ENCODE data around the gene CCL16.
"Not testable (repeated sequence)": the region's sequence is repeated elsewhere in the genome, so short reads cannot be mapped to it uniquely, and the experiment has no call there.

The CCL16 gene

GRCh38 chr17:35947156-35947585 lies 34.1 kb downstream of the CCL16 start:
- peak; percentile 84 for DNase-seq
- in situ Hi-C loops (cut with MboI; ENCODE audit: low pct_unique_long_range_greater_than_20kb, low sequenced_read_pairs) = no loop called here

GRCh38 chr17:35944151-35944550 lies 37.1 kb downstream of the CCL16 start:
- no peak for DNase-seq
- in situ Hi-C loops (cut with MboI; ENCODE audit: low pct_unique_long_range_greater_than_20kb, low sequenced_read_pairs) = no loop called here

- in situ Hi-C loops (cut with MboI; ENCODE audit: low pct_unique_long_range_greater_than_20kb, low sequenced_read_pairs) = no loop called here
- DNase-seq = no peak
Observed at GRCh38 chr17:35943537-35943936, 37.8 kb downstream of the CCL16 start, which contains the start of gene LYZL6. TSS of gene LYZL6 (minus strand) at chr17:35943713. CDS start at chr17:35939356, 4,357 bp downstream.

GRCh38 chr17:35942588-35943186 lies 38.6 kb downstream of the CCL16 start:
- DNase-seq = no peak
- in situ Hi-C loops (cut with MboI; ENCODE audit: low pct_unique_long_range_greater_than_20kb, low sequenced_read_pairs) = no loop called here

DNA sequence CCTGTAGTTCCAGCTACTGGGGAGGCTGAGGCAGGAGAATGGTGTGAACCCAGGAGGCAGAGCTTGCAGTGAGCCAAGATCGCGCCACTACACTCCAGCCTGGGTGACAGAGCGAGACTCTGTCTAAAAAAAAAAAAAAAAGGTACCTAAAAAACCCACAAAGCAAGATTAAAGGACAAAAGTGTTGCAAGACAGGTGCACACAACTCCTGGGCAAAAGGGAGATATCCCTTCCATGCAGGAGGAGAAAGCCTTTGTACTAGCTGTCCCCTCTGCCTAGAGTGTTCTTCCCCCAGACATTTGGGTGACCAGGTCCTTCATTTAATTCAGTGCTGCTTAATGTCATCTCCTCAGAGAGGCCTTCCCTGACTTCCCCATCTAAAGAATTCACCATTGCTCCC lies 42.8 kb downstream of the CCL16 start:
- DNase-seq; in situ Hi-C loops (cut with MboI; ENCODE audit: low pct_unique_long_range_greater_than_20kb, low sequenced_read_pairs): not testable (repeated sequence)

DNA sequence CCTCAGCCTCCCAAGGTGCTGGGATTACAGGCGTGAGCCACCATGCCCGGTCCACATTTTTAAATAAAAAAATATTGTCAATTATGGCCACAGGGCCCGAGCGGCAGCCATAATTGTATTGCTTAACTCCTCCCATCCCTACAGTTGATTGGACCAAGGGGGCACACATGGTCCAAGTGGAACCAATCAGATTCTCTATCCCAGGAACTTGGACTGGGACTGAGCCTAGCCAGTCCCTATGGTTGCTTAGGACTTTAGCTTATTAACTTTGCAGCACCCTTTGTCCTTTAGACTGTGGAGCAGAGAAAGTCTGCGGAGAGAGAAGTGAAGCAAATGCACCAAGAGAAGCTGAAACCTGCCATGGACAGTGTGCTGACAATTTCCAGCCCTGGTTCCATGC lies 45.2 kb downstream of the CCL16 start:
- no peak for DNase-seq
- in situ Hi-C loops (cut with MboI; ENCODE audit: low pct_unique_long_range_greater_than_20kb, low sequenced_read_pairs) = no loop called here

DNA sequence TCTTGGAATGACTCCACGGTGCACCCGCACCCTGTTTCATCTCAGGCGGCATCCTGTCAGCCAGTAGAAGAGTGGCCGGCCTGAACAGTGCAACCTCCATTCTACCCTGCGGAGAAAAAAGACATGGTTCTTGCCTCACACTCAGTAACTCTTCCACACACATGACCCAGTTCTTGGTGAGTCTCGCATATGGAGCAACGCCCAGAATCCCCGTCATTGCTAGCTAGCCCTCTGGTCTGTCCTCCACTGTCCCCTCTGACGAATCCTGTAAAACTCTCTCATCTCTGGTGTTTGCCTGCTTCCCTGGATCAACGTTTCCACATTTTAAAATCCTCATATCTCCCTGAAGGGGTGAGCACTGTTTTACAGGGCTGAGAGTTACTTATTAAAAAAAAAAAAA lies 46.5 kb downstream of the CCL16 start:
- in situ Hi-C loops (cut with MboI; ENCODE audit: low pct_unique_long_range_greater_than_20kb, low sequenced_read_pairs) = no loop called here
- DNase-seq = no peak

DNA sequence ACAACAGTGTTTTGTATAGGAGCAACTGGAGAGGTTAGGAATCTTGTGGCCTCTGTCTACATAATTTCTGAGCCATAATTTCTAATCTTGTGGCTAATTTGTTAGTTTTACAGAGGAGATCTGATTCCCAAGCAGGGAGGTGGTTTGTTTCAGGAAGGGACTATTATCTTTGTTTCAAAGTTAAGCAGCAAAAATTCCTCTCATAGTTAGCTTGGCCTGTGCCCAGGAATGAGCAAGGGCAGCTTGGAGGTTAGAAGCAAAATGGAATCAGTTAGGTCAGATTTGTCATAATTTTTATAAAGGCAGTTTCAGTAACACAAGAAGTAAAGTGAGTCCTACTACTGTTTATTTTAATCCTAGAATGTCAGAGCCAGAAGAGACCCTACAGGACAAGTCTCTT lies 48.7 kb downstream of the CCL16 start:
- no peak for DNase-seq
- in situ Hi-C loops (cut with MboI; ENCODE audit: low pct_unique_long_range_greater_than_20kb, low sequenced_read_pairs) = no loop called here

DNA sequence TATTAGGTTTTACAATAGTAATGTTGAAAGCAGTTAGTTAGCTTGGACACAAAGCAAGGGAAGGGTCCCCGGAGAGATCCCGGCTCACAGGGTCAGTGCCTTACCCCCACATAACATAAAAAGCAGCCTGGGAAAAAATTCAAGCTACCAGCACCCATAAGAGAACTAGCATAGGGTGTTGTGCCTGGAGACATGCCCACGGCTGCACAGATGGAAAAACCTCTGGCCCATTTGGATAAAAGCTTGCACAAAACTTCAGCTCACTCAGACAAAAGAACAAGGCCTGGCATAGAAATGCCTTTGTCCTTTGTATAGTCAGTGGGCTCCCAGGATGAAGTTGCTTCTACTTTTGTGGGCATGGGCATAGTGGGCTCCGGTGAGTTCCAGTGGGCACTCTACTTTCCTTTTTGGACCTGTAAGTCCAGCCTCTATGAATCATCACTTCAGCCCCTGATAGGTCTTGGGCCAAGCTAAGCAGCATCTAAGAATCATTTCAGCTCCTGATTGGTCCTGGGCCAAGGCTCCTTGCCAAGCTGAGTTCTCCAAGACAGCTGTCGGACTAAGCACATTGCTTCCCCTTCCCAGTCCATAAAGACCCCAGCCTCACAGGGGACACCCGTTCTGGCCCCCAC lies 49.4 kb downstream of the CCL16 start:
- in situ Hi-C loops (cut with MboI; ENCODE audit: low pct_unique_long_range_greater_than_20kb, low sequenced_read_pairs) = no loop called here

DNA sequence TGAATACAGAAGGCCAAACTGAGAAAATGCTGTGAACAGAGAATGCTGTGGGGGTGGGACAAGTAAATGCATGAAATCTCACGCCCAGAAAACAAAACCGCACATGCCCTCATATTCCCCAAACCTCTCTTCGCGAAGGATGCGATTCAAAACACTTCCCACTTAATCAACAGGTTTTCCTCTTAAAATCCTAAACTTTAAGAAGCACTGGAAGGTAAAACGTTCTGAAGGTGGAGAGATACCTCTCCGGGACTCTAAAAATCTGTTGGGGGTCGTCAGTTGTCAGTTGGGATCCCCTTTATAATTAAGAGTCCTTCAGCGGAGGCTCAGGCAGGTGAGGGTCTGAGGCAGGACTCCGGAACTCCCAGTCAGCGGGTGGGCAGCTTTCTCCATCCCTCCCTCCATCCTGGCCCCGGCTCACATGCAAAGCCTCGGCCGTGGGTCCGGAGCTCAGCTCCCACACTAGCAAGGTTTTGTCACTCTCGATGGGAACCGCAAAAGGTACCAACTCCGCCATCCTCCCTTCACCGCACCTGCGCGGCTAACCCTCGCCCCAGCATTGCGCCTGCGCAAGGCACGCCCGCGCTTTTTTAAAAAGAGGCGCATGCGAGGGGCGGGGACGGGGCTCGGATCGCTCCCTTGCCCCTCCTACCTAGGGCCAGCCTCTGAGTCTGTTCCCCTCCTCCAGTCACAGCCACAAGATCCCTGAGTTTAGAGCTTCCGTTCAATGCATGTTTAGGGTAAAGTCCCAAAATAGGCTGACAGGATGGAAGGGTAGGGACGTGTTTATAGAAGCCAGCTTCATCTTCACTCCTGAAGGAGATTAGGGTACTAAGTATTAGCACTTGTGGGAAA lies 50.9 kb downstream of the CCL16 start, which contains the start of gene RDM1:
TSS of gene RDM1 (minus strand) at position 563 of the 855 bp plus-strand sequence. CDS start at position 517, 46 bp downstream.
- in situ Hi-C loops (cut with MboI; ENCODE audit: low pct_unique_long_range_greater_than_20kb, low sequenced_read_pairs) = no loop called here
- DNase-seq = peak; percentile 92

More for the DNA sequence above, 49.4 kb downstream of the CCL16 start:
- DNase-seq = no peak

GRCh38 chr17:35927714-35928113 lies 53.6 kb downstream of the CCL16 start:
- no peak for DNase-seq
- in situ Hi-C loops (cut with MboI; ENCODE audit: low pct_unique_long_range_greater_than_20kb, low sequenced_read_pairs) = no loop called here

All from KBM-7 (cell line).